T47D (cell line): Measurements from ENCODE around the gene CAST.

Experiments used
- DNase-seq, 2 experiments: peaks; one replicate each; pipeline versions ENCODE4 v3.0.0 to v3.0.0-alpha.2; 2011 to 2012; ENCODE audit warnings: low read depth in 1 of 2, low spot score in 1 of 2
- JUND ChIP-seq: IDR thresholded peaks from 2 replicates; pipeline ENCODE4 v1.6.1; 2012; ENCODE audit warnings: low read depth
- in situ Hi-C: cut with HindIII; loops from 2 replicates; pipeline ENCODE4 v1.10.0; 2016; ENCODE audit warnings: low sequenced_read_pairs, low pct_unique_long_range_greater_than_20kb

The CAST gene

DNA sequence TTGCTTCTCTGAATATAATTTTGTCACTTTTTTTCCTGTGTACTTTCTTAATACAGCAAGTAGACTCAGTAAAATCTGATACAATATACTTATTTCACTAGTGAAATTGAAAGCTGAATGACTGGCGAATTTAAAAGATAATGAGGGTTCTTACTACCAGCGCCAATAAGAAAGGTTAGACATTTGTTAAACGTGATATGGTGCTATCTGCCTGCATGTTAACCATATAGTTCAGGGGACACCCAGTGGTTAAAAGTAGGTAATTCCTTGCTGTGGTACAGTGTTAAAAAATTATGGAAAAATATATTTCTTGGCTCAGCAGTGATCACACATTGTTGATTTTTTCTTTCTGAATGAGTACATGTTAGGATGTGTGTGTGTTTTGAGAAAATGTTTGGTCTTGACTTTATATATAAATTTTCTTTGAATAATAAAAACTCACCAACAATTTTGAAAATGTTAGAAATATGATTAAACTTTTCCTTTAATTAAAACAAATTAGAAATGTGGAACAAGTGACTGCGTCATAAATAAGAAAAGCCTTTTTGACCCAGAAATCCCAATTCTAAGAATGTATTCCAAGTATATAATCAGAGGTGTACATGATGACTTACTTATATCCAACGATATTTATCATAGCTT, 25.8 kb downstream of the CAST start:
- TF ChIP-seq JUND = no peak
- in situ Hi-C loops = no loop called here
- DNase-seq = peak; percentile 28 to 56

DNA sequence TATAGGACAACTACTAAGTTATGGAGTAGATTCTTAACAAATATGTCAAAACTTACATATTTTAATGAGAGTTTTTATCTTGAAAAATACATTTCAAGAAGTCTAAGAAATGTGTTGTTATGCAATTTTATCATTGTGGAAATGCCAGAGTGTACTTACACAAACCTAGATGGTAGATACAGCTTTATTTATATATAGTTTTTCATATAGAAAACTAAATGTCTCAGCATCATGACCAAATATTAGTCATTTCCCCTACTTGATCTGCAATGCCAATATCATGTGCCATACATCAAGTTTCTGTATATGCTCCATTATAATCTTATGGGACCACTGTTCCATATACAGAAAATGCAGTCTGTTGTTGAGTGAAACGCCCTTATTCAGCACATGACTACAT, 28.7 kb downstream of the CAST start:
- DNase-seq = no peak
- TF ChIP-seq JUND = no peak
- in situ Hi-C loops = no loop called here

DNA sequence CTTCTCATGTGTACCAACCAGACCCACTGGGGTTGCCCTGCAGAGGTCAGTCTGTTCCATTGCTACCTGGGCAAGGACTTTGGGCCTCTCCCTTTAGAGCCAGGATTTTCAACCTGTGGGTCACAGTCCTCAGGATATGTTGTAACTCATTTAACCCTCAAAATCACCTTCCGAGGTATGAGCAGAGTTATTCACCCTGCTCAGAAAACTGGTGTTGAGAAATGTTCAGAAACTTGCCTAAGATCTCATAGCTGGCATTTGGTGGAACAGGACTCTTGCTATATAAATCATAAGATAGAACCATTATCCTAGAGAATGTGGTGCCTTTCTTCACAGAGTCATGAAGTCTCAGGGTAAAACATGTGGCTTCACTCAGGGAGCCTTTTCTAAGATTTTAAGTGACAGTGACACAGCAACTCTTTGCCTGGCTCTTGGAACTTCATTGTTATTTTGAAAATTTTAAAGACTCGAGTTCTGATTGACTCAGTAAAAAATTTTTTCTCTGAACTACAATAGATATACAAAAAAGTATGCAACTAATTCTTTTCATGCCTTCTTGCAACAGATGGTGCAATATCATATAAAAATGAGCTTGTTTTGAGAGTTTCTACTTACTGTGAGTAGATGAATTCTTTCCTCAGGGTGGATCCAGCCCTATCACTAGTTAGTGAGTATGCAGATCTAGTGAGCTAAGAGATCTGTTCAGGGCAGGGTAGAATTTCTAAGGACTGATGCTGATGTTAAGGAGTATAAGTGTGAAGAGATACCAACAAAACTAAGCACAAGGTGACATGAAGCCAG, 29.5 kb downstream of the CAST start:
- DNase-seq = no peak
- in situ Hi-C loops = no loop called here
- no peak for TF ChIP-seq JUND

DNA sequence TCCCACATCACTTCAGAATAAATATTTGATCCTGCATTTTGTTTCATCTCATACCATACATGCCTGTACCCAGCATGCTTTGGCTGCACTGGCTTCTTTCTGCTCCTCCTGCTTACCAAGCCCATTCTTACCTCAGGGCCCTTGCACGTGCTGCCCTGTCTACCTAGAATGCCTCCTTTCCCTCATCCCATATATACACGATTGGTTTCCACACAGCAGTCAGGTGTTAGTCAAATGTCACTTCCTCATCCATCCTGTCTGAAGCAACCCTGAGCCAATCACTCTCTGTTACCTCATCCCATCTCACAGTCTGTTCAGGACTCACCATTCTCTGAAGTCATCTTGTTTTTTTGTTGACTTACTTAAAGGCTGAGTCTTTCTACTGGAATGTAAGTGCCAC, 30.3 kb downstream of the CAST start:
- no peak for TF ChIP-seq JUND
- in situ Hi-C loops = no loop called here
- DNase-seq = no peak

DNA sequence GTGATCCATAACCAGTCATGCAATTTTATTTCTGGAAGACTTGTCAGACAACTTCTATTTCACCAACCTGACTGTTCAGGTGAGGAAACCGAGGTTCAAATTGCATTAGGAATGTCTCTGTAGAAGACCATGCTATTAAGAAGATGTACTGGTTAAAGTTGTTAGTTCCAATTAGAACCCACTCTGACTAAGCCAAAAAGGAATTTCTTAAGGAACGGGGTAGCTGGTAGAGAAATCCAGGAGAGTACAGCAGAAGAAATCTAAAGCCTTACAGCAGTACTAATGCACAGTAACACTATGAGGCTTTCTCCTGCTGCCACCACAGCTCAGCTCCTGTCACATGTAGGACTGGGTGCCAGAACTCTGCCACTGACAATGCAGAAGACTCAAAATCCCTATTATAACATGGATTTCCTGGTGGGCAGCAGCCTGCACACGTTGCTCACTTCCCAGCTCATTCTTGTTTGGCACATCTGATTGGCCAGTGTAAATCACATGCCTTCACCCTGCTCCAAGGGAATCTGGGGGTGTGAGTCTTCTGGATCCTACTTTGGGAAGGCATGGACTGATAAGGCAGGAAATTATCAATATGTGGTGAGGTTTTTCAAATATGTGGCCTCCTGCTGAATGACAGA, 37.1 kb downstream of the CAST start:
- no peak for DNase-seq
- in situ Hi-C loops = no loop called here
- no peak for TF ChIP-seq JUND

DNA sequence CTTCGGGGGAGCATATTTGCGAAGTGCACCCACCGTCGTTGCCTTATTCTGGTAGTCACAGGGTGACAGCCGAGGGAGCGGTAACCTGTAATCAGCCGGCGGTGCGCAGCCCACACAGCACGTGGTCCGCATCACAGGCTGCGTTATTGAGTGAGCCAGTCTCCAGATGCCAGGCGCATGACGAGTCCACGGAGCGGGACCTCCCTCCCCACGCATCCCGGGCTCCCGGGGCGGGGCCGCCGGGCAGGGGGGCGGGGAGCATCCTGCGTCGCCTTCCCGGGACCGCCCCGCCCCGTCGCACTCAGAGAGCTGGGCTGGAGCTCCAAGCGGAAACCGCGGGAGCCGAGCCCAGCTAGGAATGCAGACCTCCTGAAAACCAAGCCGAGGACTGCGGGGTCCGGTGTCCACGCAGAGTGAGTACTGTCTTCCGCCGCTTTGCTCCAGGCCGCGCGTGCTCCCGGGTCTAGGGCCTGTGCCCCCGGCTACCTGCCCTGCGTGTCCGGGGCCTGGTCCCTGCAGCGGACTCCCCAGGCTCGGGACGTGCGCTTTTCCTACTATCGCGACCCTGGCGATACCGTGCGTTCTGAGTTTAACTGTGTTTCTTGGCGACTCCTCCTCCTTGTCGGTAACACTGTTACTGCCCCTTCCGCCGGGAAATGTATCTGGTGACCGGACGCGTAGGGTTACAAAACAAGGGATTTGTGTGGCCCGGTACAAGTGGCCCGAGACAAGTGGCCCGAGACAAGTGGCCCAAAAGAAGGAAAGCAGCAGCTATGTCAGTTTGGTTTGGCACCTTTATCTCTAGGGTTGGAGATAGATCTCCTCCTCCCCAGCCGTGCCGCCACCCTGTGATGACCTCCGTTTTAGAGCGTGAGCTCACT, 40.6 kb downstream of the CAST start:
- in situ Hi-C loops = no loop called here
- TF ChIP-seq JUND = no peak
- peak; percentile 91 to 94 for DNase-seq

DNA sequence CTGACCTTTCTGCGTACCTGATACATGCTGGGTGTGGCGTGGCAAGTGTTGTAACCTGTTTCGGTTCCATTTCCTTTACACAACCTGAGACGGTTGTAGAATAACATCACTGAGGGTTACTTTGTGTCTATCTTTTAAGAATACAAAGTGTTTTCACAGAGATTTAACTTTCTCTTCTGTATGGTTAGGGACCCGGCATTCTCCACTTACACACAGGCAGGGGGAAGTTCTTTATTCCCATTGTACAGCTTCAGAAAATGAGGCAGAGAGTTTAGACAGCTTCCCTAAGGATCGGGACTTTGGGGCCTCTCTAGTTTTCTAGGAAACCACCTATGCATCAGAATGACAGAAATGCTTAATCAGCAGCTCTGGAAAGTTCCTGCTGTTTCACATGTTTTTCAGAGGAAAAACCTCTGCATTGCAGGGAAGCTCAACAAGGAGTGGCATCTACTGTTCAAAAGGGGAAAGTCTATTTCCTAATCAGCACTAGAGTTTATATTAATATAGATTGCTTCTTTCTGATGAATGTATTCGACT, 41.3 kb downstream of the CAST start:
- DNase-seq = no peak
- in situ Hi-C loops = no loop called here
- TF ChIP-seq JUND = no peak

DNA sequence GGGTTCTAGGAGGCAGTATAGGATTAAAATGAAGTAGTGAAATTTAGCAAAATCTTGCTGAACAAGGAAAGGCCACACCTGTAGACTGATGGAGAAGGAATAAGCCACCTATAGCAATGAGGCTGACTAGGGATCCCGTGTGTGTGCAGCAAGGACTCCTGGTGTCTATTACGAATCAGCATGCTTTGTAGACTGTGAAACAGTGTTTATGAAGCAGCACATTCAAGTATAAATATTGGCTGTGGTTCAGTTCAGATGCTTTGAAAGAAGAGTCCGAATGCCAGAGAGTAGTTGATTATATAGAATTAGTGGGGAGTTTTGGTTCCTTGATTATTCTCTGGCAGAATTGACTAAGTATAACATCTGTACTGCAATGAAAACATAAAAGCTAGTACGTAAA, 41.8 kb downstream of the CAST start:
- in situ Hi-C loops = no loop called here
- DNase-seq = no peak
- no peak for TF ChIP-seq JUND

DNA sequence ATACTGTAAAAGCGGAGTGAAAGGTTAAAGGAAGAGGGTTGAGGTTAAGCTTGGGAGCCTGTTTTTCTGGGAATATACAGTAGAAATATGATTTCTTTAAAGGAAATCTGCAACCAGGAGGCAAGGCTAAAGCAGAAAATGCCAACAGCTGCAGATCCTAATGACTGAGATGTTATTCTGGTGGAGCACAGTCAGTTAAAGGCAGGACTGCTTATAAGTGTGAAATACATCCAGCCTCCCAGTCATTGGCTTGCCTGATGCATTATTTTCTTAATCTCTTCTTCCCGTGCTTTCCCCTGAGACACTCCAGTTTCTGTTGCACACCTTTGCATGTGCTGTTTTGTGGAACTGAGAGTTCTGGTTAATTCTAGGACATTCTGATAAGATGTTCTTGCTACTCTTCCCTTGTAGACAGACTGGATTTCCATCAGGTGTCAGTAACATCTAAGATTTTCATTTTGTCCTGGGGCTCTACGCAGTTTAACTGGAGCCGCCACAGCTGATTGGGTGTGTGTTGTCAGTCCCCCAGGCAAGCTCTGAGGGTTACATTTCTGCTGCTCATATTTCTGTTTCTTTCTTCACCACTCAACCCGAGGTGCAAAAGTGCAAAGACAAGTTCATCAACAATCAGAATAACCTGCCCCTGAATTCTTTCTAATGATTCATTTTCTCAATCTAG, 44.4 kb downstream of the CAST start:
- in situ Hi-C loops = no loop called here
- TF ChIP-seq JUND = no peak
- no peak for DNase-seq

DNA sequence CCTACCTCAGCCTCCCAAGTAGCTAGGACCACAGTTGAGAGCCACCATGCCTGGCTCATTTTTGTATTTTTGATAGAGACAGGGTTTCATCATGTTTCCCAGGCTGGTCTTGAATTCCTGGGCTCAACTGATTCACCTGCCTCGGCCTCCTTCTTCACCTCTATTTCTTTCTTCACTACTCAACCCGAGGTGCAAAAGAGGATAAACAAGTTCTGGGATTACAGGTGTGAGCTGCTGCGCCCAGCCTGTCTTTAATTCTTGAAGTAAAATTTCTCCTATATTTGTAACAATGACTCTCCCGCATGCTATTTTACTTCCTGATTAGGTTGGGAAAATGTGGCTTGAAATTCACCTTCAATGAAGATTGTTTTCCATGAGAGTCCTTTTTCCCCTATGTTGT, 46.4 kb downstream of the CAST start:
- no peak for DNase-seq
- in situ Hi-C loops = no loop called here
- no peak for TF ChIP-seq JUND

DNA sequence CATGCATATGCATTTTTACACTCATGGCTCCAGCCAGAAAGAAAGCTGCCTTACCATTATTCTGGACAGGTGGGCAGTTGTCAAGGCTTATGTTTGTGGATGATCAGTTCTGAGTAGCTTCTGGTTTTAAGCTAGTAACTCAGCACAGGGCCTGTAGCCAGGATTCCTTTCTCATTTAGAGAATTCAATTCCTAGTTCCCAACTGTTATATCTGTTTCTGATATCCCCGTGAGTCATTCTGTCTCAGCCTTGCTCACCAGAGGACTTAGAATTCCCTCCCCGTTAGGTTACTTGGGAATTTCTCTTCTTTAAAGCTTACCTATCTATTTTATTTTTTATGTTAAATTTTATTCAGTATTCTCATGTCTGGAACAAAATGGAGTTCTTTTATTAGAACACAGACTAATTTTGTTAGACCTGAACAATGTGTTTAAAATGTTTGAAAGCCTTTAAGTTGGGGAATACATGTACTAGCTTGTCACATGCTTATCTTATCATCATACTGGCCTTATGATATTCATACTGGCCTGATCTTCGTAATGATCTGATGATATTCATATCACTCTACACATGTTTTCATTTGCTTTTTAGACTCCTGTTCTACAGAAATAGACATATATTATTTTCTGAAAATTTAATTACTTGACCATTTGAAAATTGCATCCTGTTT, 47.1 kb downstream of the CAST start:
- no peak for TF ChIP-seq JUND
- no peak for DNase-seq
- in situ Hi-C loops = no loop called here
